Fibroblast of the conjunctiva (primary cell): ENCODE measurements around the gene DAB2.
A peak's percentile ranks its signal among the peaks of the same experiment; 100 is the strongest.

ENCODE experiments used
- DNase-seq: peaks from one replicate; pipeline ENCODE4 v3.0.0-alpha.2; 2010; ENCODE audit warnings: low read depth

Gene DAB2

DNA sequence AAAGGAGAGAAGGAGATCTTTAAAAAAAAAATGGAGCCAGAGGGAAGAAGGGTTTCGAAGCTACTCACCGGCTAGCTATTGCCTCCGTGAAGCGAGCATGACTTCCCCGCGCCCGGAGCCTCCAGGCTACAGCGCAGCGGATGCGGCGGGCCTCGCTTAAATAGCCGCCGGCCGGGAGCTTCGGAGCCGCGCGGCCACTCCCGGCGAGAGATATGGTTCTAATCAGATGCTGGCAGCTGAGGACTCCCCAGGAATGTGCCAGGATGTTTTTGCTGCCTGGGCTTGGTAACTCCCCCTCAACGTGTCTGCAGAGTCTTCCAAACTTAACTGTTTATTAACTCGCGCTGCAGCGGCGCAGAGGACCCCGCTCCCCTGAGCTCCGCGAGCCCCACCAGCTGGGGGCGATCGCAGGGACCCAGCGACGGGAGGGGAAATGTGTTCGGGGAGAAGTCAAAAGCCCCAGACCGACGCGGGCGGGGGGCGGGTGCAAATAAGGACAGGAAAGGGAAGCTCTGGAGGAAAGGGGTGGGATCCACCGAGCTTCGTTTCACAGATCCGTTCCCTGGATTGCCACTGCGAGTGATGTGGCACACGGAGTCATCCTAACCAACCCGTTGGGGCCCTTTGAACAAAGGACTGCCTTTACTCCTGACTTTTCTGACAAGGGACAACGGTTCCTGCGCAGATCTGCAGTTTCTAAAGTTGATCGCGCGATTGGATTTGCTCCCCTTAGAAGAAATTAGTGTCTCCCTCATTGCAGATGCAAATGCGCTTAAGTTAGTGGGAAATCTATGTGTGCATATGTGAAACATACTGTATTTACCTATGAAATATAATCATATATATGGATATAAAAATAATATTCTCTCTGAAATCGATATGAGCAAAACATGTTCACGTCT, at the start of gene DAB2:
DAB2 (minus strand) TSS at position 245 of the 902 bp plus-strand sequence. CDS start 30,660 bp downstream, outside the sequence.
- DNase-seq = peak; percentile 98

DNA sequence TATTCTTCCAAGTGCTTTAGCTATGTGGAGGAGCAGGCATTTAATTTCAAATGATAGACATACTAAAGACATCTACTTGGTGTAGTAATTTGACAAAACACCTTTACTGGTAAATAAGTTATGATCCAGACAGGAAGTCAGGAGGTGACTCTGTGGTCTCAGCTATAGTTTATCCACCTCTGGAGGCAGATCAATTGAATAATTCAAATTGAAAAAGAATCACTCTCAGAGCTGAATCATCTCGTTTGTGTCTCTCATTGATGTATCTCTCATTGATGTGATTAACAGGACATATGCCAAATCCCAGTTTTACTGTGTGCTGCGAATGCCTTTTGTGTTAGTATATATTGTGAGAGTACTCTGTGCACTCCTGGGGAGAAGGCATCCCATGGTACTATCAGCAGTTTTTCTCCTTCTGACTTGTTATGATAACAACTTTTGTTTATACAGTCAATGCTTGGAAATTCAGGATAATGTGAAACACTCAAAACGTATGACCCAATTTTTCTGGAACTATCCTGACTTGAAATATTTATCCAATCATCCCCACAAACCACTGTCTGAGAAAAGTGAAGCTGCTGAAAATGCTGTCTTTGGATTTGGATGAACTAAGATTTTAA, 48.5 kb upstream of the DAB2 start:
- DNase-seq = no peak

DNA sequence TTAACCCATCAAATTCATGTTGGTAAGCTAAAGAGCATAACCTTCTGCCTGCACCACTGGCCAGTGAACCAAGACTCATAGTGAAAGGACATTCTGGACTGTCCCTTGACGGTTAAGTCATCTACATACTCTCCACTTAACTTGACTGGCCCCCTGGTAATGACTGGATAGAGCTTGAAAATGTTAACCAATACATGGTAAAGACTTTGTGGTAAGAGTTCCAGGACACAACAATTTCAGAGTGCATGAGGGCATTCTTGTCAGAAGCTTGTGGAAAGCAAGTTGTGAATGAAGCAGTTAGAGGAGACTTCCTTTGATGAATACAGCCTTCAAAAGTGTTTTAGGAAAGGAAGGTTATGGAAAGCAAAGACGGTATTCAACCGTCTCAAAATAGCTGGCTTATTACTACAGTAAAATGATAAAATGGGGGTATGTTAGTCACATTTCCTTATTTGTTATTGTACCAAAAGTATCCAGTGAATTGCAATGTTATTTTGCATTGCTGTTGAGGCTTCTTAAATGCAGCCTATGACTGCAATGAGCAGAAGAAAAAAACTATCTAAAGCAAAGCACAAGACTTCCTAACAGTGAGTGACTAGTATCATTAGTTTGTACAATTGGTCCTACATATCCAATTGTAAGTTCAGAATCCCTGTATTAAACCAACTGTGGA, 47.2 kb upstream of the DAB2 start:
- DNase-seq = no peak

DNA sequence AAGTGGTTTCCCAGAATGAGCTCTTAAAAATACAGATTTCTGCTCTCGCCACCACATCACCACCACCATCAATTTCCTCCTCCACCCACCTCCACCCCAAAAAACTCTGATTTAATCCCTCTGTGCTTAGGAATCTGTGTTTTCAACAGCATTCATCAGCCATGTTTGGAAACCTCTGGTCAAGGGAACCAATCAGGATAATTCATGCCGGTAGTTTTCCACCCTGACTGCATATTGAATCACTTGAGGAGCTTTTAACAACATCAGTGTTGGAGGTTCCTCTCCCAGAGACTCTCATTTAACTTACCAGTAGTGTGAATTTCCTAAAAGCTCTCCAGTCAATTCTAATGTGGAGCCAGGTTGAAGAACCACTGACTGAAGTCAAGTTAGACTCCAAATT, 46.0 kb upstream of the DAB2 start:
- DNase-seq = no peak

DNA sequence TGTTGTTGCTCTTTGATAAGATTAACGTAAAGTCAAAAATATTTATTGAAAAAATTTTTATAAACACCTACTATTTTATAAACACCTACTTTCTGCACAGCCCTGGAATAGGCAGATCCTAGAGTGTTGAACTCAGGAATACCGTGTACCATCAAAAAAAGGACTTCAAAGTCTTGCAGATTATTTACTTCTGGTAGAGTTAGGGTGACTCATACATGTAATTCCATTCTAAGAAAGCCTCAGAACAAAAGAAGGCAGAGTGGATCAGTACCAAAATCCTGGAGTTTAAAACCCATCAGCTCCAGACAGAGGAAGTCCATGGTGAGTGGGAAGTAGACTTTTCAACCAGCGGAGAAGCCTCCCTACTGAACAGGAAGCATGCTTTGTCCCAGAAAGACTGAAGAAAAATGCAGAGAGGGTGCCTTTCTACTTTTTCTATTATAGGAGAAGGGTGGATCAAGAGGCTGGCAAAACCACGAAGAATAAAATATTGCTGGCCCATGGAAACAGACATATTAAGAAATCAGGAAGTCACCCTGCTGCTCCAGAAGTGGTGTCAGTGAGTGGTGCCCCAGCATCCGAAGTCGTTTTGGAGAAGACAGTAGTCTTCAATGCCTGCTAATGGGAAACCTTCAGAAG, 45.1 kb upstream of the DAB2 start:
- DNase-seq = no peak

DNA sequence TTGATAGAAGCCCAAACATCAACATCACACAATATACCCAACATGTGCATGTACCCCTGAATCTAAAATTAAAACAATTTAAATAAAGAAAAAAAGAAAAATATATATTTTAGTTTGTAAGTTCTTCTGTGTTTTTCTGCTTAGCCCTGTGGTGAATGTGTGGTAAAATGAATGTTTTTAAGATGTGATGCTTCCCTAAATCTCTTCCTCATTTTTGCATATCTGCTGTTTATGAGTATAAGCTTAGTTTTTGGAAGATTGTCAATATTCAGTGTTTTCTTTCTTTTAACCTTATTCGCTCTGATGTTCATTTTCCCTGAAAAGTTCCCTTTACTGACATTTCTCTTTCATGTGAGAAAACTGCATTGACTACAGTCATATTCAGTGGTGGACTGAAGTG, 44.4 kb upstream of the DAB2 start:
- DNase-seq = no peak

DNA sequence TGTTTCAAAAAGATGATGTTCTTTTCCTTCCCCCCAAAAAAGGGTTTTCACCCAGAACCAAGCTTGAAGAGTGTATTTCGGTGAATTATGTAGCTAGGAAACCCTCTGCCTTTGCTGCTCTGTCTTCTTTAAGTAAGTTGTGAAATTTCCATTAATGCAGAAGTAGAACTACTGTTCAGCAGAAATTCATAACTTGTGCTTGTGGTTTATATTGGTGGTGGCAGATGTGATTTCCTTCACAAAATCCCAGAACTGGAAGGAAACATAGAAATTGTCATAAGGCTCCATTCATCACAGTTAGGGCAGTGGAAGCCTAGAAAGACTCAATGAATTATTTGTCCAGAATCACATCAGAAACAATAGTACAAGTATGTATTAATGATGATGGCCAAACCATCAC, 42.1 kb upstream of the DAB2 start:
- no peak for DNase-seq

DNA sequence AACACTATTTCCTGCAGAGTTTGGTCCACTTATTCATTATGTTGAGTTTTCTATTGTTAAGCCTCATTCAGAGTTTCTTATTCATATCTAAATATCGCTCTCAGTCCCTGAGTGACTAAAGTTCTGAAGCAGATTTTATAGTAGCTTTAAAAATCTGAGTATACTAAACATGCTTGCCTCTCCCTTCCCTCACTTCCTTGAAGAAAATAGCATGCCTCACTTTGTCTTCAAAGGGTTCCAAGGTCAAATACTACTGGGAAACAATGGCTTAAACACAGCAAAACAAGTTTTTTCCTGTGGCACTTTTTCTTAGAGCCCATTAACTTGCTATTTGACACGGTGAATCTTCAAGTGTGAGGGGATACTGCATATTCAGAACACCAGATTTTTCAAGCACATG, 41.1 kb upstream of the DAB2 start:
- no peak for DNase-seq

DNA sequence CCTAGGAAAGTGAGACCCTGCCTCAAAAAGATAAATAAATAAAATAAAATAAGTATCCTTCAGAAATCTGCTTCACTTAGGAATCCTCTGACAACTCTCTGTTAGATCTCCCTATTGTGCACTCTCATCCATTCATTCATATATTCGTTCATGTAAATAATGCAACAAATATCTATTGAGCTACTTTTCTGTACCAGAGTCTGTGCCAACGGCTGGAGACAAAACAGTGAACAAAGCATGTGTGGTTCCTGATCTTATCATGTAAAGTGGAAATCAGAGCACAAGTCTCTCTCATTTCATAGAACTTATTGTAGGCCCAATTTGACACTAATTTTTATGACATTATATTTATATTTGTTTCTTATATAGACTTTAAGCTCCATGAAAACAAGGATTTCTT, 40.3 kb upstream of the DAB2 start:
- DNase-seq = no peak

DNA sequence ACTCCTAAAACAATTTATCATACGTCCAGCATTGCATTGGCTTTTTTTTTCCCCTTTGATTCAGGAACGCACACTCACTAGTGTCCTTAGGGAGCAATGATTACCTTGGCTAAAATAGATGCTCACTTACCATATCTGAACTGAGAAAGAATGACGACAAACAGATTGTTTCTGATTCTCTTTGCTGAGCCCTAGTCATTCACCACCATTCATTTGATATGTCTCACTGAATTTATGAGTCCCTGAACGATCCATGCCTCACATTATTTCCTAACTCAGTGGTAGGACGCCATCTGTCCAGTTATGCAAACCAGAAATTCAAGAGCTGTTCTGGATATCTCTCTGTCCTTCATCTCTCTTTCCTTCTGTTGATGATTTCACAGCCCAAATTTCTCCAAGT, 39.3 kb upstream of the DAB2 start:
- DNase-seq = no peak

DNA sequence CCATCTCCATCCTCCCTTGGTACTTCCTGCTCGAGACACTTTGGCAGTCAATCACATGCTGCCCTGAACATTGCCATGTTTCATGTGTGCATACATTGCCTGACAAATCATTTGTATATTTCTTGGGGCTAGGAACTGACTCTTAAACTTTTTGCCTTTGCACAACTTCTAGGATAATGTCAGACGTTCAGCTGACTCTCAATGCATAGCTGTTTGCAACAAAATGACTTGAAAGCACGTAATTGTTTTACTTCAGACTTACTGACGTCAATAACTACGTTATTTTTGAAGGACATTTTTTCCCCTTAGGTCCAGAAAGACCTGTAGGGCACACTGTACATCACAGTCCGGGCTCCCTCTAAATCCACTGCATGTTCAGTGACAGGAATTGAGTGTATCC, 37.4 kb upstream of the DAB2 start:
- no peak for DNase-seq

DNA sequence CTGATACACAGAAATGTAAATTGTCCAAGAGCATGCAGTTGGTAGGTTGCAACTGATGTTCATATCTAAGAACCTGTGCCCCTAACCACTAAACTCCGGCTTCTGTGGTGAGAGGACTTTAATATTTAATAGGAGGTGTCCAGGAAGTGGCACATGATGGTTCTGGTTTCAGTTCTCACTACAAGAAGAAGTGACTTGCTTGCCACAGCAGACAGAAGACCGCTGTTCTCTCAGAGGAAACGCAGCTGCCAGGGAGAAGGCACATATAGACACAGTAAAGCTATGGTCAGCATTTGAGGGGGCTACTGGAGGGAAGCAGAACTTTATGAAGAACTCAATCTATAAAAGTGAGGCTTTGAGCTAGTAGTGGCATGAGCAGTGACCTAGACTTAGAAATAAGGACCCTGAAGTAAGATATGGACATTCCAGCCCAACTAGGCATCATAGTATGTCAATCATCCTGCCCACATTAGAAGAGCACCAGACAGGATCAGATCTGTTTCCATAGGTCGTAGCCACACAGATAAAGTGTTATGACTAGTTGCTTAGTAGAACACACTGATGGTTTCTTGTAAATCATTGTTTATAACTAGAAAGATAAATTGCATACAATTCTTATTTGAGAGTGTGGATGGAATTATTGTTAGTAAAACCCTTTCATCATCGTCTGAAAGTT, 36.4 kb upstream of the DAB2 start:
- no peak for DNase-seq

DNA sequence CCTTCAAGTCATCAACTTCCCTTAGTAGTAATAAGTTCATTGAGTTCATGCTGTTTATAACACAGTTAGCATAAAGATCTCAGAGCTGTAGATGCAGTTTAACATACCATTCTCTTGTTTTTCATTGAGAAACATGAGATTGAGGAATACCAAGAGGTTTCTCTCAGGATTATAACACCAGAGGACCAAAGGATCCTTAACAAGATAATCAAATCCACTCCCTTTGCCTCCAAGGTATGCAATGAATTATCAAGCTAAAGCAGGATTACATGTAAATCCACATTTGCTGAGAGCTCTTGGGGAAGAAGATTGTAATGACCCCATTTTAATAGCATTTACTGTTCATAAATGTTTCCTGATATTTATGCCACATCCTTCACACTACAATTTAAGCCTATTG, 35.1 kb upstream of the DAB2 start:
- DNase-seq = no peak

DNA sequence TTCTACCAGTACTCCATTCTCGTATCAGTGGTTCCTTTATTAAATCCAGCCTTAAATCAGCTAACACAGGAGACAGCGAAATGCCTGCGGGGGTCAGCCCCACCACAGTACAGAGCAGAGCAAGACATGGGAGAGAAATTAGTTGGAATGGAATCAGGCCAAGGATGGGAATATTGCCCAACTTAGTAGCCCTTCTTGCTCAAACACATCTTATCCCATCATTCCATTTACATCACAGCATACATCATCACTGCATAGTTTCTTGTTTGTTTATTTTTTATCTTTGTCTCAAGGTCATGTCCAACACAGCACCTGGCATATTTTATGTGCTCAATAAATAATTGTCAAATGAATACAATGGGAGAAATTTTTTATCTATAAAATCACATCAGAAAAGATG, 34.3 kb upstream of the DAB2 start:
- DNase-seq = no peak

DNA sequence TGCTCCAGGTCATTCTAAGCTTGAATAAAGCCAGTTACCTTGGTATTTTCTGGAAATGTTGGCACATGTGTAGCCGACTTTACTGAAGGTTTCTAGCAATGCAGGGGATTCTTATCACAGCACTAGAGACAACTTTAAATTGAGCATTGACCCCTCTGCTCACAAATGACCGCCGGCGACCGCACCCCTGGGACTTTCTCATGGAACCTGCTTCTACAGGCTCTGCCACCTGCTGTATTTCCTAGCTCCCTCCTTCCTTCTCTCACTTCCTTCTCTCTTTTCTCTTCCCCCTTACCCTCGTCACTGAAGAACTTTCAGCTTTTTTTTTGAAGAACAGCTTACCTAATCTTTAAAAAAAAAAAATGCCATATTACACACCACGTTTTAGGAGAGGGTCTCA, 30.9 kb upstream of the DAB2 start:
- DNase-seq = no peak

DNA sequence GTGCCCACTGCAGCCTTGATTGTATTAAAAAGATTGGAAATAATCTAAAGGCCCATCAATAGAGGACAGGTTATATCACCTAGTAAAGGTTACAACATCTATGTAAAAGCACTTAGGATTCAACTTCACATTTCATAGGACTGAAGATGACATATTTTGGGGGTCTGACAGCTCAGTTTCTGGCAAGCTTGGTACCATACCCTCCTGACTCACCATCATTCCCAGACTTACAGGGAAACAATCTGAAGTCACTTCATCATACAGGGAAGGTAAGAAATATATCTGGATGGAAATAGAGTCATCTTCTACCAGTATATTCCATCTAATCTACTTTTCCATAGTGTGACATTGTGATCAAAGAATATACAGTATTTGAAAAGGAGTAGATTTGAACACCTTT, 28.8 kb upstream of the DAB2 start:
- no peak for DNase-seq

DNA sequence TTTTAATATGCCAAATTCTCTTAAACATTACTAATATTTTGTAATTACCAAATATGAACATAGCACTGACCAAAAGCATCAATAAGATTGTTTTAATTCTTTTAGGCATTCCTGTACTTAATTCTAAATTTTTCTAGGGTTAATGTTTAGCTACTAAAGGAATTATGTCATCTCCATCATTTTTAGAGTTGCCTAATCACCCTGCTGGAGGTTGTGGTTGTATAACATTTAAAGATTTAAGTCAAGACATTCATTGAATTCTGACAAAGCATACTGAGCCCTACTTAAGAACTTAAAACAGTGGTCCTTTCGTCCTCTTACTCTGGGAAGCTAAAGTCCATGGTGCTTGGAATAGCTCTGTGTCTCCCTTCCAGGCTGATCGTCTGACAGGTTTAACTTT, 28.1 kb upstream of the DAB2 start:
- no peak for DNase-seq

DNA sequence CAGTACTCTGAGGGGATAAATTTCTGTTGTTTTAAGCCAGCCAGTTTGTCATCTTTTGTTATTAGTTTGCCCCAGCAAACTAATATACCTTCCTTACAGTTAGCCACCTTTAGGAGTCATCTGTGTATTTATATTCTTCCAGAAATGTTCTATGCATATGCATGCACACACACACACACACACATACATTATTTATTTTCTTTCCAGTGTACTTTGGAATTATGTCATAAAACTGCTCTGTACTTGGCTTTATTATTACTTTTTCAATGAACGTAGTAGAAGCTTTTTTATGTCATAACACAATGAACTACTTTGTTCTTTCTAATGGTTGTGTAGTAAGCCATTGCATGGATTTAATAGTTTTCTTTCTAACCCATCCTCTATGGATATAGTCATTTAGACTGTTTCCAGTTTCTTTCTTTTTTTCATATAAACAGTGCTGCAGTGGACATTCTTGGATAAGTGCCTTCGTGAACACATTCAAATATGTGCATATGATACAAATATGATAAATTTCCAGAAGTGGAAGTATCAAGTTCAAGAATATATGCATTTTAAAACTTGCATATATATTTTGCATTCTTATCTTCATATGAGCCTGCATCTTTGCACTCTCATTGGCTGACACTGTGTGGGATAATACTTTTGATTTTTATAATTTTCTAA, 26.6 kb upstream of the DAB2 start:
- no peak for DNase-seq

DNA sequence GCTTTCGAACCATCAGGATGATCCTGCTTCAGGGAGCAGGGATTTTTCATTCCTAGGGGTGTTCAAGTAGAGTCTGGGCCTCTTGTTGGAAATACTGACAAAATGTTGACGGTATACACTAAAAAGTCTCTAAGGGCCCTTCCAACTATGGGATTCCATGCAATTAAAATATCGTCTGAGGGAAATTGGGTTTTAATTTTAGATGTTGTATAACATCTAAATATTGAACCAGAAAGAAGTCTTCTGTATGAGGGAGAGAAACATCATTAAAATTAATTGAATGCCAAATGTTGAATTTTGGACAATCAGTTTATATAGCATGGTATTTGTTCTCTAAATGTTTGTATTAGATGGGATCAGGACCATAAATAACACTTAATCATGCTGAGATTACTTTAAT, 25.7 kb upstream of the DAB2 start:
- no peak for DNase-seq

DNA sequence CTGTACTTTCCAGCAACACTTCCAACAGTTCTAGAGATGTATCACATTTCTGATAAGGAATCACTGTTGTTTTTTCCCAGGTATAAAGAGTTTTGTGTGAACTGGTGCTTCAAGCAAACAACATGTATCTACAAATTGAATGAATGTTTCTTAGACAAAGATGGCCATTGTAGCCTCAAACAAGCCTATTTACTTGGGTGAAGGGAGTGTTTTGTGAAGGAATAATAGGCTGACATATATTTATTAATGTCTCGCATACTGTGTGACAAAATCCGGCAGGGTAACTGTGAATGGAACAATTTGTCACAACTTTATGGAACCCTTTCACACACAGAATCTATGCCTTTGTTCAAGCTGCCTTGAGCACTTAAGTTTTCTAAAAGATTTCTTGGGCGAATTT, 24.8 kb upstream of the DAB2 start:
- DNase-seq = no peak

DNA sequence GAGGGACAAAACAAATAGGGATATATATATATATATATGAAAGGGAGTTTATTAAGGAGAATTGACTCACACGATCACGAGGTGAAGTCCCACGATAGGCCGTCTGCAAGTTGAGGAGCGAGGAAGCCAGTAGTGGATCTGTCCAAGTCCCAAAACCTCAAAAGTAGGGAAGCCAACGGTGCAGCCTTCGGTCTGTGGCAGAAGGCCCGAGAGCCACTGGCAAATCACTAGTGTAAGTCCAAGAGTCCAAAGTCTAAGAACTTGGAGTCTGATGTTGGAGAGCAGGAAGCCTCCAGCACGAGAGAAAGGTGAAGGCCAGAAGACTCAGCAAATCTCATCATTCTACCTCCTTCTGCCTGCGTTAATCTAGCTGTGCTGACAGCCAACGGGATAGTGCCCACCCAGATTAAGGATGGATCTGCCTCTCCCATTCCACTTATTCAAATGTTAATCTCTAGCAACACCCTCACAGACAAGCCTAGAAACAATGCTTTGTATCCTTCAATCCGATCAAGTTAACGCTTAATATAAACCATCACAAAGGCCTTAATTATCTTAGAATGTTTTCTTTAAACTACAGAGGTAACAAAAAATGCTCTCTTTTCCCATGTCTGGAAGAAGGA, 23.8 kb upstream of the DAB2 start:
- DNase-seq = no peak
